Fibroblast of skin of abdomen (primary cell): Measurements from ENCODE around the gene FAM168A.

ENCODE experiments used
- DNase-seq: peaks from one replicate; pipeline ENCODE4 v3.0.0-alpha.2; 2013

Gene FAM168A

DNA sequence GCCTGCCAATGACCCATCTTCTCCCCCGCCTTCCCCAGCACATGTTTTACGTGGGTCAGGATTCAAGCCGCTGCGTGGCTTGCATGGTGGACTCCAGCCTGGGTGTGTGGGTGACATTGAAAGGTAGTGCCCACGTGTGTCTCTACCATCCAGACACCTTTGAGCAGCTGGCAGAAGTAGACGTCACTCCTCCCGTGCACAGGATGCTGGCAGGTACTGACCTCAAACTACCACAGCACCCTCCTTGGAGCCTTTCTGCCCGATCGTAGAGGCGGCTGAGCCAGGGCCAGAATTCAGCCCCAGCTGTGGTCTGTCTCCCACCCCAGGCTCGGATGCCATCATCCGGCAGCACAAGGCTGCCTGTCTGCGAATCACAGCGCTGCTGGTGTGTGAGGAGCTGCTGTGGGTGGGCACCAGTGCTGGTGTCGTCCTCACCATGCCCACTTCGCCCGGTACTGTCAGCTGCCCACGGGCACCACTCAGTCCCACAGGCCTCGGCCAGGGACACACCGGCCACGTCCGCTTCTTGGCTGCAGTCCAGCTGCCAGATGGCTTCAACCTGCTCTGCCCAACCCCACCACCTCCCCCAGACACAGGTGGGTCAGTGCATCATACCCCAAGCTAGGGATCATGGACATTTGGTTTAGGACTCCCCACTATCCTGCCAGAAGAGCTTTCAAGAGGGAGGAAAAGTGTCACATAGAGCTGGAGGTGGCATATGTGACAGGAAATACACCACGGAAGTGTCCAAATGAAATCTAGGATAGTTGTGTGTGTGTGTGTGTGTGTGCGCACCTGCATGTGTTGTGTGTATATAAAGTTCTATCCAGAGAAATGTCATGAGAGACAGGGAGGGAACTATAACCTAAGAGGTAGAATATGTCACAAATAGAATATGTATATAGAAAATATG, 232.3 kb downstream of the FAM168A start:
- DNase-seq, result no peak

DNA sequence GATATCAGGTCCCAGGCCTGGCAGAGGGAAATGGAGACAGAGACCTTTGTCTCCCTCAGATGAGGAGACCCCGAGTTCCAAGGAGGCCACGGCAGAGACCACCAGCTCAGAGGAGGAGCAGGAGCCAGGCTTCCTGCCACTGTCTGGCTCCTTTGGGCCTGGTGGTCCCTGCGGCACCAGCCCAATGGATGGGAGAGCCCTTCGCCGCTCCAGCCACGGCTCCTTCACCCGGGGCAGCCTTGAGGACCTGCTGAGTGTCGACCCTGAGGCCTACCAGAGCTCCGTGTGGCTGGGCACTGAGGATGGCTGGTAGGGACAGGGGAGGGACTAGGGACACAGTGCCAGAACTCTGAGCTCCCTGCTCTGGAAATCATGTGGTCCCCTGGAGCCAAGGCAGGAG, 234.8 kb downstream of the FAM168A start:
- no peak for DNase-seq

DNA sequence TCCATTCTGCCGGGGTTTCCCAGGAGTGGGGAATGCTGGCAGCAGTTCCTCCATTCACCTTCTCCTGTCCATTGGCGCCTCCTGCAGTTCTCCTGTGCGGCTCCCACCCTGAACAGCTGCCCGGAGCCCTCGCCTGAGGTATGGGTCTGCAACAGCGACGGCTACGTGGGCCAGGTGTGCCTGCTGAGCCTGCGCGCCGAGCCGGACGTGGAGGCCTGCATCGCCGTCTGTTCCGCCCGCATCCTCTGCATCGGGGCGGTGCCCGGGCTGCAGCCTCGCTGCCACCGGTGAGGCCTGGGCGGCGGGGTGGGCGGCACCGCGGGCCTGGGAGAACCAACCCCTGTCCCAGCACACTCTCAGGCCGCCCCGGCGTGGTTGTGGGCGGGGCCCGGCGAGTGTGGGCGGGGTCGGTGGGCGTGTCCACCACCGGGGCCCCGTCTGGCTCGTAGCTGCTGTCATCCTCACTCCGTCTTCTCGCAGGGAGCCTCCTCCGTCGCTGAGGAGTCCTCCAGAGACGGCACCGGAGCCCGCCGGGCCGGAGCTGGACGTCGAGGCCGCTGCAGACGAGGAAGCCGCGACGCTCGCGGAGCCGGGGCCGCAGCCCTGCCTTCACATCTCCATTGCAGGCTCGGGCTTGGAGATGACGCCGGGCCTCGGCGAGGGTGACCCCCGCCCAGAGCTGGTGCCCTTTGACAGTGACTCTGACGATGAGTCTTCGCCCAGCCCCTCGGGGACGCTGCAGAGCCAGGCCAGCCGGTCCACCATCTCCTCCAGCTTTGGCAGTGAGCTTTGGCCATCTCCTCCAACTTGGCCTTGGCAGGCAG, 235.7 kb downstream of the FAM168A start:
- no peak for DNase-seq

DNA sequence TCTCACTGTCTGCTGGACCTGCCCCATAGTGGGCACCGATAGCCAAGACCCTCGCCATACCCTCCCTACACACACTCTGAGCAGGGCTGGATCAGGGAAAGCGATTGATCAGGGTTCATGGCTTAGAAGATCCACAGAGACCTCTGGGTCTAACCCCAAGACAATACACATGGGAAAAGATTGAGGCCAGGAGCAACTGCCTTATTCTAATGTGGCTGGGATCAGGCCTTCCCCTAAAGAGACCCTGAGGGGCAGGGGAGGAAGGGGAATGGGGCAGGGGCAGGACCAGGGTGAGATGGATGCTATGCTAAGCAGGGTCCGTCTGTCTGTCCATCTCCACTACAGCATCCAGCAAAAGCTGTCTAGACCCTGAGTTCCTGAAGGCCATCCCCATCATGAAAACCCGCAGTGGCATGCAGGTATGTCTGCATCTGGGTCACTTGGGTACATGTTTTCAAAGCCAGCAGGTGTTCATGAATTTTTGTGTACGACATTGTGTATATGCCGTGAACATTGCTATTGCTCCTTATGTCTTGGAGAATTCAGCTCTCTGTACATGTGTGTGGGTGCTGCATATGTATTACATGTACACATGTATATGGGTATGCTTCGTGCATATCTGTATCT, 237.1 kb downstream of the FAM168A start:
- DNase-seq, result no peak

DNA sequence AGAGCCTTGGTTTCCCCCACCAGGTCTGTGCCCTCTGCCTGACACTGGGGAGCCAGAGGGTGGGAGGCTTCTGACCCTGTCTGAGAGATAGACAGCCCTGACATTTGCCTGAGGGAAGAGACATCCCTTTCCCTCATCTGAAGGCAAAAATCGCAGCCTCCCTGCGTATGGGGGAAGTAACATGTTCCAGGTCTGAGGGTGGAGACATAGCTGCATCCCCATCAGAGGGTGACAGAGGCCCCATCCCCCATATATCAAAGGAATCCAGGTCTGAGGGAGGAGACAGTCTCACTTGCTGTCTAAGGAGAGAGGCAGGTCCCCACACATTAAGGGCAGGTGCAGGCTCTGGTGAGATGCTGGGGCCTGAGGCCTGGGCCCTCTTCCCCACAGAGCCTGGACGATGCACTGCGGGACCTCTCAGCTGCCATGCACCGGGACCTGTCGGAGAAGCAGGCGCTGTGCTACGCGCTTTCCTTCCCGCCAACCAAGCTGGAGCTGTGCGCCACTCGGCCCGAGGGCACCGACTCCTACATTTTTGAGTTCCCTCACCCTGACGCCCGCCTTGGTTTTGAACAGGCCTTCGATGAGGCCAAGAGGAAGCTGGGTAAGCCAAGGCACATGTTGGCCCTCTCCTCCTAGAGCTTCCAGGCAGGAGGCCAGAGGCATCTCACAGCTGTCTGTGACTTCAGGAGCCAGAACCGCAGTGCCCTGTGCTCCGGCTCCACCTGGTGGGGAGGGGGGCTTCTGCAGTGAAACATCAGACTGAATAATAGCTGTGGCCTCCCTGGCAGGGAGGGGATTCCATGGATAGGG, 237.8 kb downstream of the FAM168A start:
- DNase-seq, result peak; percentile 35

DNA sequence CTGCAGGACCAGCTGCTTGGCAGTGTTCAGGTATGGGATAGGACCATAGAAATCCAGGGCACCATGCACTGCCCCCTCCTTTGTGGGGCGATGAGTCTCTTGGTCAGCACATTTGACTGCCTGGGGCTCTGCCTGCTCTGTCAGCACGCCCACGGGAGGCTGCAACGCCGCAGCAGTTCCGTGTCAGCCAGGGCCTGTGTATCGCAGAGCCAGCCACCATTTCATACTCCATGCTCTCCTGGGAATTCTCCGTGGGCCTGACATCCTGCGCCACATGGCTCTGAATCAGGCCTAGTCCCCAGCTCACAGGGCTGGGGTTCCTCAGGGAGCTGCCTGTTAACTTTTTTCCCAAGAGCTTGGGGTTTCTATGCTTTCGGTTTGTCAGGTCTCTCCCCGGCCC, 238.6 kb downstream of the FAM168A start:
- DNase-seq, result no peak

DNA sequence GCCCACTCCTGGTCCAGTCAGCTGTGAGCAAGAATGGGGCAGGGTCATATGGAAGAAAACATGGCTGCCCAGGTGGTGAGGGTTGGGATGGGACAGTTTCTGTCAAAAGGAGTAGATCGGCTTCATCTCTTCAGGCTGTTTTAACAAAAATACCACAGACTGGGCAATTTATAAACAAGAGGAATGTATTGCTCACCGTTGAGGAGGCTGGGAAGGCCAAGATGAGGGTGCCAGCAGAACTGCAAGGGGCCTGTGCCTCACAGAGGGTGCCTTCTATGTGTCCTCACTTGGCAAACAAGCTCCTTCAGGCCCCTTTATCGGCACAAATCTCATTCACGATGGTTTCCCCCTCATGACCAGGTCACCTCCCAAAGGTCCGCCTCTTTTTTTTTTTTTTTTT, 239.8 kb downstream of the FAM168A start:
- no peak for DNase-seq

DNA sequence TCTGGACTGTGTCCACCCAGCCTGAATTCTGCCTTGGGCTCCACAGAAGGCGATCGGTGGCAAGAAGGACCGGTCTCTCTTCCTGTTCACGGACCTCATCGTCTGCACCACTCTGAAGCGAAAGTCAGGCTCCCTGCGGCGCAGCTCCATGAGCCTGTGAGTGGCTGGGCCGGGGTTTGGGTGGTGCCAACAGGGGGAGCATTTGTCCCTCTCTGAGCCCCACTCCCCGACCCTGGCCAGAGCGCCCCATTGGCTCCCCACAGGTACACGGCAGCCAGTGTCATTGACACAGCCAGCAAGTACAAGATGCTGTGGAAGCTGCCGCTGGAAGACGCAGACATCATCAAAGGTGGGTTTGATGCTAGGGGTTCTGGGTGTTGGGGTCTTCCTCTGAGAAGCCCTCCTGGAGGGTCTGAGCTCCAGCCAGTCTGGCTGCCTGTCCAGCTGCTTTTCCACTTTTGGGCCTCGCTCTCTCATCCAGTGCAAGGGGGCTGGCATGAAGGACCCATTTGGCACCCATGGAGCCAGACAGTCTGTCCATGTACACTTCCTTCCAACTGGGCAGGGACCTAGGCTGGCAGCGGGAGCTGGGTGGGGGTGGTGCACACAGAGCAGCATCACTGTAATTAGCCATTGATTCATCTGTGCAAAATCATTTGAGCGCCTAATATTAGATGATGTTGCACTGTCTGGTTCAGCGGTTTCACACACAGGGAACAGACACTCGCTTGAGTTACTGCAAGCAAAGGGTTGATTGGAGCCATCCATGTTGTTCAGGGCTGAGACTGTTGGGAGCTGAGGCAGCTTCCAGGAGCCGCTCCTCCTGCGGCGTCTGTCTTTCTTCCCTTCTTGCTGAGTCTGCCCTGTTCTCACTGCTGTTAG, 240.7 kb downstream of the FAM168A start:
- no peak for DNase-seq

DNA sequence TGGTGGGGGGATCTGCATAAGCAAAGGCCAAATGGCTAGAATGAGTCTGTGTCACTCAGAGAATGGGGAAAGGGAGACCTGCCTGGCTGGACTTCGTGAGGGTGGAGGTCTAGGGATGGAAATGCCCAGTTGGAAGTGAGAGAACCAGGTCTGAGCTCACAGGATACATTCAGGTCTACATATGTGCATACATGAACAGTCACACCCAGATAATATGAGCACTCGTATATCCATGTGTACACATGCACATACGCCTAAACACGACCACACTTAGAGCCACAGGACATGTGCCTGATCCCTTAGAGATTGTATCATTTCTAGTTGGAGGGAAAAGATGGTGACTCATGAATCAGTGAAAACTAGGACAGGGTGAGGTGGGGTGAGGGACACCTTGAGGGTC, 242.8 kb downstream of the FAM168A start:
- no peak for DNase-seq

DNA sequence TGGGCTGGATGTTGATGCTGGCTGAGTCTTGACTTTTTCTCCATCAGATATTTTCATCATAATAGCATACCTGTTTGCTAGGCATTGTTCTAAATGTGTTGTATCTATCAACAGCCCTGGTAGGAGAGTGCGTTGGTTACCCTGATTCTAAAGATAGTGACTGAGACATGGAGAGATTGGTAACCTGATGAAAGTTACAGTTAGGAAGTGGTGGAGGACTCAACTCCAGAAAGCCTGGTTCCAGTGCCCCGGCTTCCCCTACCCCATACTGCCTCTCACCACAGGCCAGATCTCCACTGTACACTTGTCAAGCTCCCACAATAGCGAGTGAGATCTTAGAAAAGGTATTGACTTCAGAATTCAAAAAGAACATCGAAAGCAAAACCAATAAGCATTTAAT, 244.5 kb downstream of the FAM168A start:
- DNase-seq, result no peak

DNA sequence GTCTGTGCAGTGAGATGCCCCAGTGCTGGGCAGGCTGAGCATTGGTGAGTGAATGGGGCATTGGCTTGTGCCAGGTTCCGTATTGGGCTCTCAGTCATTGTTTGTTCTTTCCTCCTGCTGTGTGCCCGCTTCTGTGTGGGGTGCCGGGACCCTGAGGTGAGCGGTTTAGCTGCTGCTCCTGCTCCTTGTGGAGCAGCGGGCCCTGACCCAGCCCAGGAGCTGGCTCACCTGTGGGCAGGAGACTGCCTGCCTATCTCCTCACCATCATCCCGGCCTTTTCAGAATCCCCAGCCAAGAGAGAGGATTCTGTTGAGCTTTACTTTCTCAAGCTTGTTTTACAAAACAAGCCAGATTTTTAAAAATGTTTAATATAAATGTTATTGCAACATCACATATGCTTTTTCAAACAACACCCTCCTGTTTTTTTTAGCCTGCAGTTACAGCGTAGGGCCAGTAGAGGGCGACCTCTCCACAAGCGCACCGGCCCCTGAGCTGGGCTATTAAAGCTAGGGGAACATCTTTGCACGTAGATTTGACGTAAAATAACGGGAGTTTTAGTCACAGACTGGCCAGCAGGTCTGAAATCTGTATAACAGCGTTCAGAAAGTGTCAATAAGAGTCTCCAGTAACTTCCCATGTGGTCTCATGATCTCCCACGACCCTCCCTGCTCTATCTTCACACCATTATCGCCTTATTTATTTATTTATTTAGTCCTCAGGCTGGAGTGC, 246.8 kb downstream of the FAM168A start:
- DNase-seq, result peak; percentile 64
